HepG2 (cell line): ENCODE results near the gene RAD1. TPM values are rescaled to one million over a fixed set of nuclear protein-coding genes. Genes with fewer than 3 reads are reported as not detected.
A peak's percentile ranks its signal among the peaks of the same experiment; 100 is the strongest.

Source experiments
- CBX1 ChIP-seq: IDR thresholded peaks from one replicate; pipeline ENCODE4 v1.6.1; 2016; ENCODE audit warnings: antibody characterized with exemption, low read depth
- HMG20B ChIP-seq: conservative IDR thresholded peaks from 2 replicates; pipeline ENCODE4 v1.6.1; 2016; ENCODE audit warnings: missing genetic modification reagents, missing compliant biosample characterization
- HNRNPUL1 ChIP-seq: fragments of 200-400 bp; formaldehyde crosslinking; IDR thresholded peaks from 2 replicates; pipeline ENCODE4 v1.6.1; 2017; ENCODE audit warnings: low read depth, mild to moderate bottlenecking, low read length, moderate library complexity
- KAT8 ChIP-seq: IDR thresholded peaks from 2 replicates; pipeline ENCODE4 v1.6.1; 2016; ENCODE audit warnings: missing genetic modification reagents, missing compliant biosample characterization
- KLF9 ChIP-seq: IDR thresholded peaks from 2 replicates; pipeline ENCODE4 v1.6.1; 2016; ENCODE audit warnings: low read depth
- MLLT10 ChIP-seq: sonication (generic); formaldehyde crosslinking; IDR thresholded peaks from 2 replicates; pipeline ENCODE4 v1.4.0; 2020; ENCODE audit warnings: missing genetic modification reagents
- MTF2 ChIP-seq: sonication (generic); formaldehyde crosslinking; IDR thresholded peaks from 2 replicates; pipeline ENCODE4 v1.5.0; 2020; ENCODE audit warnings: missing genetic modification reagents, borderline replicate concordance
- NR1H2 ChIP-seq: sonication (generic); formaldehyde crosslinking; IDR thresholded peaks from 2 replicates; pipeline ENCODE4 v1.8.1; 2022; ENCODE audit warnings: low read depth, missing genetic modification reagents, borderline replicate concordance
- SETDB1 ChIP-seq: sonication (generic); formaldehyde crosslinking; IDR thresholded peaks from 2 replicates; pipeline ENCODE4 v1.5.1; 2020; ENCODE audit warnings: missing genetic modification reagents, mild to moderate bottlenecking, borderline replicate concordance
- SRSF1 ChIP-seq: fragments of 200-400 bp; formaldehyde crosslinking; optimal IDR thresholded peaks from 2 replicates; pipeline ENCODE3; 2017; ENCODE audit warnings: mild to moderate bottlenecking, low read depth, low read length, moderate library complexity
- SRSF9 ChIP-seq: fragments of 200-400 bp; formaldehyde crosslinking; IDR thresholded peaks from 2 replicates; pipeline ENCODE4 v1.6.1; 2018; ENCODE audit warnings: borderline replicate concordance, mild to moderate bottlenecking, low read depth, low read length; ENCODE audit not compliant: insufficient read depth, poor library complexity, severe bottlenecking
- TRIM24 ChIP-seq: sonication (generic); formaldehyde crosslinking; IDR thresholded peaks from 2 replicates; pipeline ENCODE4 v1.8.0; 2022; ENCODE audit warnings: mild to moderate bottlenecking, missing genetic modification reagents
- ZNF12 ChIP-seq: sonication (generic); formaldehyde crosslinking; IDR thresholded peaks from 2 replicates; pipeline ENCODE4 v1.5.0; 2020; ENCODE audit warnings: missing genetic modification reagents
- ZNF350 ChIP-seq: sonication (generic); formaldehyde crosslinking; IDR thresholded peaks from 2 replicates; pipeline ENCODE4 v1.4.0; 2020; ENCODE audit warnings: mild to moderate bottlenecking, low read depth, missing genetic modification reagents, borderline replicate concordance
- ZNF44 ChIP-seq: sonication (generic); formaldehyde crosslinking; IDR thresholded peaks from 2 replicates; pipeline ENCODE4 v1.5.1; 2020; ENCODE audit warnings: mild to moderate bottlenecking, missing genetic modification reagents
- ZNF768 ChIP-seq: sonication (generic); formaldehyde crosslinking; IDR thresholded peaks from 2 replicates; pipeline ENCODE4 v1.4.0; 2020; ENCODE audit warnings: missing genetic modification reagents
- ZNF777 ChIP-seq: sonication (generic); formaldehyde crosslinking; IDR thresholded peaks from 2 replicates; pipeline ENCODE4 v1.4.0; 2020; ENCODE audit warnings: missing genetic modification reagents
- polyA plus RNA-seq, 8 experiments: library from polyadenylated mRNA; depleted of rRNA in 3 of 8; stranded (reverse) in 7 of 8; unstranded in 1 of 8; fragments of >200 nt; fragmentation: Illumina TruSeq in 4 of 8; extraction: Trizol in 4 of 8; gene quantifications; 2 replicates each; pipeline versions ENCODE4 v1.2.1 to v1.2.3, GENCODE V29; 2011 to 2016; ENCODE audit warnings: low read depth in 4 of 8, missing spikeins in 1 of 8, mixed read lengths in 1 of 8; ENCODE audit not compliant: insufficient read depth in 1 of 8
- total RNA-seq, 5 experiments: library from RNA; depleted of rRNA; stranded (reverse); fragments of >200 nt; fragmentation: Illumina TruSeq; extraction: Trizol; gene quantifications; 2 replicates each; pipeline ENCODE4 v1.2.3, GENCODE V29; 2016; ENCODE audit warnings: low read depth in 1 of 5
- TF ChIP-seq, protein P1 (sequence below): sonication (generic); formaldehyde crosslinking; IDR thresholded peaks from 2 replicates; pipeline ENCODE4 v1.8.0; 2022; ENCODE audit warnings: low read depth, missing genetic modification reagents
- TF ChIP-seq, protein P2 (sequence below): sonication (generic); formaldehyde crosslinking; IDR thresholded peaks from 2 replicates; pipeline ENCODE4 v1.4.0; 2020; ENCODE audit warnings: mild to moderate bottlenecking, missing genetic modification reagents
- TF ChIP-seq, protein P3 (sequence below): sonication (generic); formaldehyde crosslinking; conservative IDR thresholded peaks from 2 replicates; pipeline ENCODE4 v1.4.0; 2020; ENCODE audit warnings: missing genetic modification reagents
- TF ChIP-seq, protein P4 (sequence below): sonication (generic); formaldehyde crosslinking; IDR thresholded peaks from 2 replicates; pipeline ENCODE4 v1.4.0; 2020; ENCODE audit warnings: mild to moderate bottlenecking, missing genetic modification reagents

The RAD1 gene
- total and polyA plus RNA-seq, 2 of the 13 experiments (the other 11 are each of a cell fraction or from before 2014, with no cell fraction given): 14.7 to 39.1 TPM

DNA sequence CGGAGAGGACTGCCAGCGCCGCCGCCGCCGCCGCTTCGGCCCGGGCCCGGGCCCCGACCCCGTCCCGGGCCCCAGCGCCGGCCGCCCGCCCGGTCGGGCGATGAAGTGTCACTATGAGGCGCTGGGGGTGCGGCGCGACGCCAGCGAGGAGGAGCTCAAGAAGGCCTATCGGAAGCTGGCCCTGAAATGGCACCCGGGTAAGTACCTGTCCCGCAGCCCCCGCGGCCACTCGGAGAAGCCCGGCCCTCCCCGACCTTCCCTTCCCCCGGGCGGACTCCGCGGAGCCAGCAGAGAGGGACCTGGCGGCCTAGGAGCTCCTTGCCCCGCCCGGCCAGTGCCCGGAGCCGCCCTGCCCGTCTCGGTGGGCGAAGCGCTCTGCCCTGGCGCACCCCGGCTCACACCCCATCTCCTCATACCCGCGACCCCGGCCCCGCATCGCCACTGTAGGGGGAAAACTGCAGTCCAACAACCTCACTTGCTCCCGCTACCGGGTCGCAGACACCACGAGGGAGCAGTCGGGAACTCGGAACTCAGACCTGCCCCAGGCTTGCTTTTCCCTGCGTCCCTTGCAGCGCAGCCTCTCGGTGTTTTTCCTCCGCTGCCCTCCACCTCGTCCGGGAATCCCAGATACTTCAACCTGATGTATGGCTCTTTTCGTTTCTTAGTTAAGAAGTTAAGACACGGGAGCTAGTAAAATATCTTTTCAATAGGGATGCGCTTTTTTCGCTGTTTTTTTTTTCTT, 14.6 kb upstream of the RAD1 start (continued):
- TF ChIP-seq ZNF777 (CRISPR knock-in tag) (no peak), KLF9 (CRISPR knock-in tag) (no peak), HMG20B (no peak), HNRNPUL1 (no peak), MTF2 (CRISPR knock-in tag) (no peak), KAT8 (CRISPR knock-in tag) (no peak; the same call in 1 of the 2 replicates), NR1H2 (no peak), CBX1 (no peak), TRIM24 (CRISPR knock-in tag) (no peak), ZNF768 (CRISPR knock-in tag) (peak; percentile 50; the same call in 1 of the 2 replicates), SETDB1 (CRISPR knock-in tag) (no peak), SRSF9 (no peak), ZNF12 (no peak), SRSF1 (peak; percentile 57), ZNF44 (CRISPR knock-in tag) (no peak), MLLT10 (CRISPR knock-in tag) (no peak), ZNF350 (CRISPR knock-in tag) (peak; percentile 67; the same call in 1 of the 2 replicates)
- TF ChIP-seq, protein P1, sequence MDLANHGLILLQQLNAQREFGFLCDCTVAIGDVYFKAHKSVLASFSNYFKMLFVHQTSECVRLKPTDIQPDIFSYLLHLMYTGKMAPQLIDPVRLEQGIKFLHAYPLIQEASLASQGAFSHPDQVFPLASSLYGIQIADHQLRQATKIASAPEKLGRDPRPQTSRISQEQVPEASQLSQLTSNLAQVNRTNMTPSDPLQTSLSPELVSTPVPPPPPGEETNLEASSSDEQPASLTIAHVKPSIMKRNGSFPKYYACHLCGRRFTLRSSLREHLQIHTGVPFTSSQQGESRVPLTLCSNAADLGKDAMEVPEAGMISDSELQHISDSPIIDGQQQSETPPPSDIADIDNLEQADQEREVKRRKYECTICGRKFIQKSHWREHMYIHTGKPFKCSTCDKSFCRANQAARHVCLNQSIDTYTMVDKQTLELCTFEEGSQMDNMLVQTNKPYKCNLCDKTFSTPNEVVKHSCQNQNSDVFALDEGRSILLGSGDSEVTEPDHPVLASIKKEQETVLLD (CRISPR knock-in tag): no peak
- TF ChIP-seq, protein P2, sequence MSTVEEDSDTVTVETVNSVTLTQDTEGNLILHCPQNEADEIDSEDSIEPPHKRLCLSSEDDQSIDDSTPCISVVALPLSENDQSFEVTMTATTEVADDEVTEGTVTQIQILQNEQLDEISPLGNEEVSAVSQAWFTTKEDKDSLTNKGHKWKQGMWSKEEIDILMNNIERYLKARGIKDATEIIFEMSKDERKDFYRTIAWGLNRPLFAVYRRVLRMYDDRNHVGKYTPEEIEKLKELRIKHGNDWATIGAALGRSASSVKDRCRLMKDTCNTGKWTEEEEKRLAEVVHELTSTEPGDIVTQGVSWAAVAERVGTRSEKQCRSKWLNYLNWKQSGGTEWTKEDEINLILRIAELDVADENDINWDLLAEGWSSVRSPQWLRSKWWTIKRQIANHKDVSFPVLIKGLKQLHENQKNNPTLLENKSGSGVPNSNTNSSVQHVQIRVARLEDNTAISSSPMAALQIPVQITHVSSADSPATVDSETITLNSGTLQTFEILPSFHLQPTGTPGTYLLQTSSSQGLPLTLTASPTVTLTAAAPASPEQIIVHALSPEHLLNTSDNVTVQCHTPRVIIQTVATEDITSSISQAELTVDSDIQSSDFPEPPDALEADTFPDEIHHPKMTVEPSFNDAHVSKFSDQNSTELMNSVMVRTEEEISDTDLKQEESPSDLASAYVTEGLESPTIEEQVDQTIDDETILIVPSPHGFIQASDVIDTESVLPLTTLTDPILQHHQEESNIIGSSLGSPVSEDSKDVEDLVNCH (CRISPR knock-in tag): no peak
- TF ChIP-seq, protein P3, sequence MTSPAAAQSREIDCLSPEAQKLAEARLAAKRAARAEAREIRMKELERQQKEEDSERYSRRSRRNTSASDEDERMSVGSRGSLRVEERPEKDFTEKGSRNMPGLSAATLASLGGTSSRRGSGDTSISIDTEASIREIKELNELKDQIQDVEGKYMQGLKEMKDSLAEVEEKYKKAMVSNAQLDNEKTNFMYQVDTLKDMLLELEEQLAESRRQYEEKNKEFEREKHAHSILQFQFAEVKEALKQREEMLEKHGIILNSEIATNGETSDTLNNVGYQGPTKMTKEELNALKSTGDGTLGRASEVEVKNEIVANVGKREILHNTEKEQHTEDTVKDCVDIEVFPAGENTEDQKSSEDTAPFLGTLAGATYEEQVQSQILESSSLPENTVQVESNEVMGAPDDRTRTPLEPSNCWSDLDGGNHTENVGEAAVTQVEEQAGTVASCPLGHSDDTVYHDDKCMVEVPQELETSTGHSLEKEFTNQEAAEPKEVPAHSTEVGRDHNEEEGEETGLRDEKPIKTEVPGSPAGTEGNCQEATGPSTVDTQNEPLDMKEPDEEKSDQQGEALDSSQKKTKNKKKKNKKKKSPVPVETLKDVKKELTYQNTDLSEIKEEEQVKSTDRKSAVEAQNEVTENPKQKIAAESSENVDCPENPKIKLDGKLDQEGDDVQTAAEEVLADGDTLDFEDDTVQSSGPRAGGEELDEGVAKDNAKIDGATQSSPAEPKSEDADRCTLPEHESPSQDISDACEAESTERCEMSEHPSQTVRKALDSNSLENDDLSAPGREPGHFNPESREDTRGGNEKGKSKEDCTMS: no peak
- TF ChIP-seq, protein P4, sequence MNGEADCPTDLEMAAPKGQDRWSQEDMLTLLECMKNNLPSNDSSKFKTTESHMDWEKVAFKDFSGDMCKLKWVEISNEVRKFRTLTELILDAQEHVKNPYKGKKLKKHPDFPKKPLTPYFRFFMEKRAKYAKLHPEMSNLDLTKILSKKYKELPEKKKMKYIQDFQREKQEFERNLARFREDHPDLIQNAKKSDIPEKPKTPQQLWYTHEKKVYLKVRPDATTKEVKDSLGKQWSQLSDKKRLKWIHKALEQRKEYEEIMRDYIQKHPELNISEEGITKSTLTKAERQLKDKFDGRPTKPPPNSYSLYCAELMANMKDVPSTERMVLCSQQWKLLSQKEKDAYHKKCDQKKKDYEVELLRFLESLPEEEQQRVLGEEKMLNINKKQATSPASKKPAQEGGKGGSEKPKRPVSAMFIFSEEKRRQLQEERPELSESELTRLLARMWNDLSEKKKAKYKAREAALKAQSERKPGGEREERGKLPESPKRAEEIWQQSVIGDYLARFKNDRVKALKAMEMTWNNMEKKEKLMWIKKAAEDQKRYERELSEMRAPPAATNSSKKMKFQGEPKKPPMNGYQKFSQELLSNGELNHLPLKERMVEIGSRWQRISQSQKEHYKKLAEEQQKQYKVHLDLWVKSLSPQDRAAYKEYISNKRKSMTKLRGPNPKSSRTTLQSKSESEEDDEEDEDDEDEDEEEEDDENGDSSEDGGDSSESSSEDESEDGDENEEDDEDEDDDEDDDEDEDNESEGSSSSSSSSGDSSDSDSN (CRISPR knock-in tag): peak; percentile 93
